ENCODE data around the gene VDR. TPM values are rescaled to one million over a fixed set of nuclear protein-coding genes. Genes with fewer than 3 reads are reported as not detected.

VDR gene
- total RNA-seq, 3 donors from 2014 or later (not counting 1 experiment from before 2014, with no cell fraction given), result 1.1 to 2.5 (median 1.6) TPM

DNA sequence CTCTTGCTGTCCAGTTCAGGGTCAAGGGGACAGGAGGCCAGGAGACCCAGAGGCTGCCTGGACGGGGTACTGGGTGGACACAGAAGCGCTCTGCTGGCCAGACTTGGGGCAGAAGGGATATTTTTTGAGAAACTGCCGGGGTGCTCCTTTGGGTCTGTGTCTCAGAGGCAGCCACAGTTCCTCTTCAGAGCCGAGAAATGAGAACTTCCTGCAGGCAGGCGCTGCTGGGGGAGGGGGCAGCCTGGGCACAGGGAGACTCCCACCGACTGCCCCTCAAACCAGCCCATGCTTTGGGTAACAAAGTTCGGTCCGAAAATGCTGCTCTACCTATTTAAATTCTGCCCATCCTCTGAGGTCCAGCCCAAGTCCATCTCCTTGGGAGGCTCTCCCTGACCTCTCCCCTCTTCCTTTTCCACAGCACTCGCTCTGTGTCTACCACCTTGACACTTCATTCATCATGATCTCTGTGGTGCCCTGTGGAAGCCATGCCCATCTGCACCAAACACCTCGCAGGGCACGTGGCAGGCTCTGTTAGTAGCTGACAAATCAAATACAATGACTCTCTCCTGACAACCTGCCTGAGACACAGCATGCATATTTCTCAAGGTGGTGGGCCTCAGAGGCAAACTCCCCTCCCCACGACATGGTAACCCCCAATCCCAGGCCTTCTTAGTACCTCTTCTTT is 101.5 kb downstream of the VDR start:
- H3K9me3 Mint-ChIP-seq, result no peaks in the 10 kb centered on the region
- no peaks in the 10 kb centered on the region for H3K36me3 Mint-ChIP-seq
- TF ChIP-seq, protein P1, sequence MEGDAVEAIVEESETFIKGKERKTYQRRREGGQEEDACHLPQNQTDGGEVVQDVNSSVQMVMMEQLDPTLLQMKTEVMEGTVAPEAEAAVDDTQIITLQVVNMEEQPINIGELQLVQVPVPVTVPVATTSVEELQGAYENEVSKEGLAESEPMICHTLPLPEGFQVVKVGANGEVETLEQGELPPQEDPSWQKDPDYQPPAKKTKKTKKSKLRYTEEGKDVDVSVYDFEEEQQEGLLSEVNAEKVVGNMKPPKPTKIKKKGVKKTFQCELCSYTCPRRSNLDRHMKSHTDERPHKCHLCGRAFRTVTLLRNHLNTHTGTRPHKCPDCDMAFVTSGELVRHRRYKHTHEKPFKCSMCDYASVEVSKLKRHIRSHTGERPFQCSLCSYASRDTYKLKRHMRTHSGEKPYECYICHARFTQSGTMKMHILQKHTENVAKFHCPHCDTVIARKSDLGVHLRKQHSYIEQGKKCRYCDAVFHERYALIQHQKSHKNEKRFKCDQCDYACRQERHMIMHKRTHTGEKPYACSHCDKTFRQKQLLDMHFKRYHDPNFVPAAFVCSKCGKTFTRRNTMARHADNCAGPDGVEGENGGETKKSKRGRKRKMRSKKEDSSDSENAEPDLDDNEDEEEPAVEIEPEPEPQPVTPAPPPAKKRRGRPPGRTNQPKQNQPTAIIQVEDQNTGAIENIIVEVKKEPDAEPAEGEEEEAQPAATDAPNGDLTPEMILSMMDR (IDR thresholded peaks at IDR 0.05), result no peak
- peak overlapping the region; percentile 72 for H3K4me3 Mint-ChIP-seq
- Histone ChIP-seq H3K36me3 (ENCODE audit: control insufficient read depth, insufficient read depth, low read length) (peaks cover 18% of the 10 kb centered on the region), H3K9me3 (ENCODE audit: control insufficient read depth, insufficient read depth, low read length) (no peaks in the 10 kb centered on the region), H3K4me3 (ENCODE audit: low read length) (no peak overlapping the region), H3K27ac (ENCODE audit: low read length) (peak overlapping the region; percentile 32), H3K27me3 (ENCODE audit: control insufficient read depth, insufficient read depth, low read length) (no peaks in the 10 kb centered on the region), H3K4me1 (ENCODE audit: control insufficient read depth, insufficient read depth, low read length) (peaks cover 94% of the 10 kb centered on the region)
- ATAC-seq (no peak), DNase-seq (peak in 1 of 2 donors; percentile 36)
- H3K4me1 Mint-ChIP-seq, result peaks cover 74 to 87% of the 10 kb centered on the region in 2 donors
- intact Hi-C loops (cut with micrococcal nuclease), result no loop called here
- H3K27ac Mint-ChIP-seq, result peak overlapping the region; percentile 91 to 92
- H3K27me3 Mint-ChIP-seq (ENCODE audit: low read depth in 2 of 2), result no peaks in the 10 kb centered on the region
- WGBS (ENCODE audit: insufficient coverage), result 29% methylated on average over 12 of the region's 12 CpGs

DNA sequence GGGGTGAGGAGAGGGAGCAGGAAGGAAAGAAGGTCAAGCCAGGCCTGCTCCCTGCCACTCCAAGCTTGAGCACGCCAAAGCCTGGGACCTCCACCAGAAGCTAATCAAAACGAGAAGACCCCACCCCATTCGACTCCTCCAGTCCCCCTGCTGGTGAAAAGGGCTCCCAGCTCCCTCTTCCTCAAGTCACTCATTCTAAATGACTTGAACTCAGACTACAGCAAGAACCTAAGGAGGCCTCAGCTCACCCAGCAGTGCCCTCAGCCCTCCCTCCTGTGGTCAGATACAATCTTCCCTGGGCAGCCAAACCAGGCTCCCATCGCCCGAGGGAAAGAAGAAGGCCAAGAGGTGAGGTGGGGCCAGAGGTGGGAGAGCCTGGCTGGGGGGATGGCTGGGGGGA is 102.5 kb downstream of the VDR start:
- peak overlapping the region; percentile 72 for H3K4me3 Mint-ChIP-seq
- ATAC-seq, result peak in 2 of 3 donors; percentile 22 to 42
- peaks cover 71 to 87% of the 10 kb centered on the region in 2 donors for H3K4me1 Mint-ChIP-seq
- H3K27me3 Mint-ChIP-seq (ENCODE audit: low read depth in 2 of 2), result no peaks in the 10 kb centered on the region
- DNase-seq, result peak in 1 of 2 donors; percentile 51
- H3K36me3 ChIP-seq (ENCODE audit: control insufficient read depth, insufficient read depth, low read length), result peaks cover 24% of the 10 kb centered on the region
- WGBS (ENCODE audit: insufficient coverage), result 30% methylated on average over 5 of the region's 5 CpGs
- H3K4me1 ChIP-seq (ENCODE audit: control insufficient read depth, insufficient read depth, low read length), result peaks cover 91% of the 10 kb centered on the region
- H3K27me3 ChIP-seq (ENCODE audit: control insufficient read depth, insufficient read depth, low read length), result no peaks in the 10 kb centered on the region
- no peak overlapping the region for H3K4me3 ChIP-seq (ENCODE audit: low read length)
- no peaks in the 10 kb centered on the region for H3K9me3 ChIP-seq (ENCODE audit: control insufficient read depth, insufficient read depth, low read length)
- intact Hi-C loops (cut with micrococcal nuclease), result no loop called here
- peak overlapping the region; percentile 91 to 92 for H3K27ac Mint-ChIP-seq
- H3K36me3 Mint-ChIP-seq, result no peaks in the 10 kb centered on the region
- H3K9me3 Mint-ChIP-seq, result no peaks in the 10 kb centered on the region
- TF ChIP-seq, protein P1 (IDR thresholded peaks at IDR 0.05), result peak; percentile 24
- no peak overlapping the region for H3K27ac ChIP-seq (ENCODE audit: low read length)

DNA sequence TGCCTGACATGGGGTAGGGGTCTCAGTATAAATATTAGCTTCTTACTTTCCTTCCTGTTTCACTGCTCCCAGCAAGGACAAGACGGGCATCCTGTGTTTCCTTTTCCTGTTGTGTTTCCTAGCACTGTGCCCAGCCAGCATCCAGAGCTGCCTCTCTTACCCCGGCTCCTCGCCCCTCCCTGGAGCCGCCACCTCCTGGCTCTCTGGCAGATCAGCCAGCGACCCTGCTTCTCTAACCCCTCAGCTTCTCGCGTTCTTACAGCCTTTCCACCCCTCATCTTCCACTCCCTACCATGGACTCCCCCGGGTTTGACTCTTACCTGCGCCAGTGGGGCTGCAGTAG is 102.9 kb downstream of the VDR start:
- ATAC-seq, result no peak
- Mint-ChIP-seq H3K27me3 (ENCODE audit: low read depth in 2 of 2) (no peaks in the 10 kb centered on the region), H3K4me3 (peak overlapping the region; percentile 72), H3K36me3 (no peaks in the 10 kb centered on the region), H3K27ac (peak overlapping the region; percentile 91 to 92), H3K9me3 (no peaks in the 10 kb centered on the region), H3K4me1 (peaks cover 66 to 82% of the 10 kb centered on the region in 2 donors)
- no peaks in the 10 kb centered on the region for H3K27me3 ChIP-seq (ENCODE audit: control insufficient read depth, insufficient read depth, low read length)
- H3K36me3 ChIP-seq (ENCODE audit: control insufficient read depth, insufficient read depth, low read length), result peaks cover 28% of the 10 kb centered on the region
- intact Hi-C loops (cut with micrococcal nuclease), result no loop called here
- WGBS (ENCODE audit: insufficient coverage), result 62% methylated on average over 8 of the region's 9 CpGs
- no peak overlapping the region for H3K27ac ChIP-seq (ENCODE audit: low read length)
- no peak for DNase-seq
- TF ChIP-seq, protein P1 (IDR thresholded peaks at IDR 0.05), result no peak
- H3K9me3 ChIP-seq (ENCODE audit: control insufficient read depth, insufficient read depth, low read length), result no peaks in the 10 kb centered on the region
- no peak overlapping the region for H3K4me3 ChIP-seq (ENCODE audit: low read length)
- peaks cover 87% of the 10 kb centered on the region for H3K4me1 ChIP-seq (ENCODE audit: control insufficient read depth, insufficient read depth, low read length)

Measured in natural killer cell (primary cell).